Middle frontal gyrus (tissue), 1 donor: ENCODE data around the gene C16orf96.

Experiments used
- DNase-seq: peaks from one replicate; pipeline ENCODE4 v3.0.0-alpha.2; 2015; ENCODE audit warnings: low spot score; ENCODE audit errors: extremely low spot score

The C16orf96 gene

GRCh38 chr16:4525069-4525468 lies 31.1 kb upstream of the C16orf96 start:
- no peak for DNase-seq

- no peak for DNase-seq
These were observed 30.4 kb upstream of the C16orf96 start for GRCh38 chr16:4525634-4526277.

DNA sequence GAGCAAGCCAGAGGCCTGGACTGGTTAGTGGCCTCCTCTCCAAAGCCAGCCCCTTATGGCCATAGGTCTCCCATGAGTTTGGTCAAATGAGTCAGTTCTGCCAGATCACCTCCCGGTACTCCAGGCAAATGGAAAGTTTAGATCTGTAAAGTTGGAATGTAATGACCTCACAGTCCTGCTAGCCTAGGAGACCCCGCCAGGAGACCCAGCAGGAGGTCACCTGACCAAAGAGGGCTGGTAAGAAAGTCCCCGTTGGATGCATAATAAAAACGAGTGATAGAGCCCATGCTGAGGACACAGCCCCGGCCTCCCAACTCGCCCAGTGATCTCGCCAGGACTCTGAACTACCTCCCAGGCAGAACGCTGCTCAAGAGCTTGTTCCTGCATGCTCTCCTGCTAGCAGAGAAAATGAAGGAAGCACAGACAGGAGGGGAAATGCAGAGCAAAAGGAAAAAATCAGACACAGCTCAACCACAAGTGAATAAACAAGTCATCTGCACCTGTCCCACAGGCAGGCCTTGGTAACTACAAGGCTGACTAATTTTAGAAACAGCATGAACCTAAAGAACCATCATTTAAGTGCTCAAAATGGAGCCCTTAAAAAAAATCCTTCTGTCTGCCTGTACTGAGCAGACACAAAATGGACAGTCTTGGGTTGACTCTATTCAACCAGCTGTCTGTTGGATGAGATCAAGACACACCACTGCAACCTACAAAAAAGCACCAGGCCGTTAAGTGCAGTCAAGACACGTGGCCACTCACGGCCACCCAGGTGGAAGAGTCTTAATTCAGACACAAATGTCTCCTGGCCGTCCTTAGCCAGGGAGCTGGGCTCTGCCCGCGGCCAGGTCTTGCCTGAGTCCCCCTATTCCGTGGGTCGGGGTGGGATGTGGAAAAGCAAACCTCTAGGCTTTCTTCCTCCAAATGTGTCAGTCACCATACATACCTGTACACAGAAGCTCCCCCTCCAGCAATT lies 26.8 kb upstream of the C16orf96 start:
- DNase-seq: no peak

GRCh38 chr16:4531811-4532210 lies 24.3 kb upstream of the C16orf96 start:
- DNase-seq: no peak

DNA sequence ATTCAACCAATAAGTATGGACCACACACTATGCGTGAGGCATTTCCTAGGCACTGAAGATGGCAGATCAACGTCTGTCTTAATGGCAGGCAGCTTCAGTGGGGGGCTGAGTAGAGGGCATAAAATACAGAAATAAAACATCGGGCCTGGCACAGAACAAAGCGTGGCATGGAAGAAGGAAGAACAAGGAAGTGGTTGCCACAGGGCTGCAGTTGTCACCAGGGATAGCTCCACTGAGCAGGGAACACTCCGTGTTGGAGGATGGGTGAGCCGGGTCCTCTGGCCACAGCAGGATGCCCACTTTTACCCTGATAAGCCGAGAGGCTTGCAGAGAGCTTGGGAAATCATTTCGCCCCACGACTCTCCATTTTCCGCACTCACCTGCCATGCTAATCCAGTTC lies 23.9 kb upstream of the C16orf96 start:
- no peak for DNase-seq

- no peak for DNase-seq
These were observed 22.6 kb upstream of the C16orf96 start for GRCh38 chr16:4533490-4533889.

- DNase-seq: no peak
These were observed 21.9 kb upstream of the C16orf96 start for GRCh38 chr16:4534151-4534790.

DNA sequence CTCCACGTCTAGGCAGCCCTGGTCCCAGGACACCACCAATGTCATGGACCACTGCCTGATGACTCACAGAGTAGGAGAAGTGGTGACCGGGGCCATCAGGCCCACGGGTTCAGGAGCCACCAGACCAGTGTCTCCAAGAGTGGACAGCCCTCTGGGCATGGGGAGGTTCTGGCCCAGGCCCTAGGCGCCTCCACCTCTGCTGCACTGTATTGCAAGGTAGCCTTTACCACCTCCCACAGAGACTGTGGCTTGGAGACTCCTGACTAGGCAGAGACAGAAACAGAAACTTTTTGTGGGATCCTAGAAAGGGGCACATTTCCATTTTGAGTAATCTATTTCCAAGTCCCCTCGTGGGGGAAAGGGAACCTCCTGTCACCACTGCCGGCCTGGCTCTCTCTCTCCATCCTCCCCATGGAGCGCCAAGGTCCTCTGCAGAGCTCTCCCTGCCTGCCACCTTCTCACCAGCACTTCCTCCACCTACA lies 20.5 kb upstream of the C16orf96 start:
- no peak for DNase-seq

DNA sequence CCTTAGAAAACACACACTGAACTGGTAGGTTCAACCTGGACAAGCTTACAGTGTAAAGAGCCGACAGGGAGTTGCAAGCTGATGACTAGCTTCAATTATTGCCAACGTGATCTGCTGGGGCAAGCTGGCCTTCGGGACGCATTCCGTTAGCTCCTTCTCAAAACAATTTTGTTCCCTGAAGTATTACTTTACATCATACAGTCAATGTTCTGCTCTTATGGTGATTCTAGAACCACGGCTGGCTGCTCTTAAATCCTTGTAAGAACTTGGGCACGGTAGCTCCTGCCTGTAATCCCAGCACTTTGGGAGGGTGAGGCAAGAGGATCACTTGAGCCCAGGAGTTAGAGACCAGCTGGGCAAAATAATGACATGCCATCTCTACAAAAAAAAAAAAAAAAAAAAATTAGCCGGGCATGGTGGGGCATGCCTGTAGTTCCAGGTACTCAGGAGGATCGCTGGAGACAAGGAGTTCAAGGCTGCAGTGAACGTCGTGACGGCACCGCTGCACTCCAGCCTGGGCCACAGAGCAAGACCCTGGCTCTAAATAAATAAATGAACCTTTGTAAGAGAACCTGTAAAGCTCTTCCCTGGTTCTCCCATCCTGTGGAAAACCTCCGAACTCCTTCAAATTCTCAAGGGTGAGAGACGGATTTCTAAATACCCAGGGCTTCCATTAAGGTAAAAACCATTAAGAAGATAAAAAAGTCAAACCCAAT lies 19.6 kb upstream of the C16orf96 start:
- no peak for DNase-seq

GRCh38 chr16:4537376-4538343 lies 18.5 kb upstream of the C16orf96 start:
- no peak for DNase-seq

DNA sequence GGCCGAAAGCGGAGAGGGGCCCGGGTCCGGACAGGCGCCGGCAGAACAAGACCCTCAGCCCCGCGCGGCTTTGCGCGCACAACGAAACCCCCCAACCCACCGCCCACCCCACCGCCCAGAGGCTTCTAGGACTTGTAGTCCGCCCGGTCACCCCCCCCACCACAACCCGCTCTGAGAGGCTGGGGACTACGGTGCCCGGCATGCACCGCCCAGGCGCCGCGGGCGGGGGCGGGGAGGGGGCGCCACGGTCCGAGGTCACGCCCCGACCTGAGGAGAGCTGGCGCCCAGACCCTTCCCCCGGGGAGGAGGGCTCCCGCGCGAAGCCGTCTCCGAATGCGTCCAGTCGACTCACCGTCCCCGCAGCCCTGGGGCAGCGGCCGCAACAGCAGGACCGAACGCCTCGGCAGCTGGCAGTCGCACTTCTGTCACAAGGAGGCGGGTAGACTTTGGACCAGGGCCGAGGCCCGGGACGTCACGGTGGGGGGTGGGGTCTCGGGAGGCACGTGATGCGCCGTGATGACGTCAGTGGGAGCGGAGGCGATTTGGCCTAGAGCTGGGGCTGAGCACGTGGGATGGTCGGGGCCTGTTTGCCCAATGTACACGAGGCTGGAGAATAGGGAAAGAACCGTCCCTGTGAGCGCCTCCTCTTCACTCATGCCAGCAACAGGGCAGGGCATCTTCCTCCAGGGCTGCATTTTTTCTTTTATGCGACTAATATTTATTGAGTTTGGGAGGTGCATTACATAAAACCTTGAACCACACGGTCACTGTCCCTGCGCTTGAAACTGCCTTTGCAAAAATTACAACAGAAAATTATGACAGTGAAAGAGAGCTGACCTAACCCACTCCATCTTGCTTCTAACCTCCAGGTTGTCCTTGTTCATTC lies 17.5 kb upstream of the C16orf96 start, which contains the start of gene CDIP1:
Gene CDIP1 (minus strand): TSS at position 424 of the 886 bp plus-strand sequence. CDS start 24,643 bp downstream, outside the sequence.
- peak; percentile 93 for DNase-seq

DNA sequence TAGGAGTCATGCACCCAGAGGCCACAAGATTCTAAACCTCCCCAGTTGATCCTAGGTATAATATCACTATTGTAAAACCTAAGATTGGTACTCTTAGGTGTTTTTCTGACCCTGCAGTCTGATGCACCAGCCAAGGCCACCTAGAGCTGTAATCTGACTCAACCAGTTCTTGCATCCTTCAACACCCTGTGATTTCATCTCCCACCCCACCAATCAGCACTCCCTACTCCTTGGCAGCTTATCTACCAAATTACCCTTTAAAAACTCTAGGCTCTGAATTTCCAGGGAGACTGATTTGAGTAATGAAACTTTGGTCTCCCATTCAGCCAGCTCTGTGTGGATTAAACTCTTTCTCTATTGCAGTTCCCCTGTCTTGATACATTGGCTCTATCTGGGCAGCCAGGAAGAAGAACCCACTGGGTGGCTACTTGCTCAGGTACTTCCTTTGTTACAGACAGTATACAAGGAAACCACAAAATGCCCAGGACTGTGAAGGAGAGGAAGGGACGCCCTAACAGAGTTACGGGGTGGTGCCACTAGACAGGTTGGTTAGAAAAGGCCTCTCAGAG lies 16.3 kb upstream of the C16orf96 start:
- no peak for DNase-seq

GRCh38 chr16:4544473-4544872 lies 11.7 kb upstream of the C16orf96 start:
- no peak for DNase-seq

DNA sequence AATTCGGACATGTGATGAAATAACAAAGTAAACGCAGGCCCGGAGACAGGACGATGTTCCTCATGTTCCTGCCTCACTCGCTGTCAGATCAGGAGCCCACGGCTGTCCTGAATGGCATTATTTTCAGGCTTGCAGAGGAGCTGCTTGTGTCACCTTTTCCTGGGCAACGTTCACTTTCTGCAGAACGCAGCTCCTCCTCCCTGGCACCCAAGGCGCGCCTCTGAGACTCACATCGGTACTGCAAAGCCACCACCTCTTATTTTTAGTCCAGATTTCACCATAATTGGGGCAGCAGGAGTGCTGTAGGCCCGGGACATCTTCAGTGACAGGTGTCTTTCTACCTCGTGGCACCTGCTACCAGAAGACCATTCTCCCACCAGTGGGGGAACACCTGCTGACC lies 8.0 kb upstream of the C16orf96 start:
- no peak for DNase-seq

GRCh38 chr16:4550591-4550990 lies 5.5 kb upstream of the C16orf96 start:
- no peak for DNase-seq

- no peak for DNase-seq
These were observed 3.6 kb upstream of the C16orf96 start for GRCh38 chr16:4552541-4552940.

DNA sequence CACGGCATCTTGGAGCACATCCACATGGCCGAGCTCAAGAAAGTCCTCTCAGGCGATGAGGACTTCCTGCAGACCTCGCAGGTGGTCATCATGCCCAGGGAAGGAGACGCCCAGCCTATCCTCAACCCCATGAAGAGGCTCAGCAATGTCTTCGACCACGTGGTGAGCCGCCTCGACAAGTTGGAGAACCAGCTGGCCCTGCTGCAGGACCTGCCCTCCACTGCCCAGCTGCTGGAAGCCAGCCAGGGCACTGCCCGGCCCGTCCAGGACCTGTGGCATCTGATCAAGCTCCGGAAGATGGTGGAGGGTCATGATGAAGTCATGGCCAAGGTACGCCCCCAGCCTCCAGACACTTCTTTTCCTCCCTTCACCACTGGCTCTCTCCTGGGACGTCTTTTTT lies 440 bp downstream of the C16orf96 start:
- DNase-seq: no peak

DNA sequence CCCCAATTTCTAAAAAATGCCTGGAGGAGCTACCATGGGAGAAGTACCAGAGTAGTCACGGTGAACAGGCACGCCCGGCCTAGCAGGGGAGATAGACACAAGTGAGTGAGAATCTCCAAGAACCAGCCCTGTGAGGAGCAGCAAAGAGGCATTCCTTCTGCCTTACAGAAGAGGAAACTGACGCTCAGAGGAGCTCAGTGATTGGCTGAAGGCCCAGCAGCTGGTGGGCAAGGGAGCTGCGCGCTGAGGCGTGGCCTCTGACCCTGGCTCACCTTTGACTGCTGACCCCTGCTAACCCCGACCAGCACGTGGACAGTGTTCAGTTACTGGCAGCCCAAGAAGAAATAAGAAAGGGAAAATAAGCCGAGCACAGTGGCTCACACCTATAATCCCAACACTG lies 1.8 kb downstream of the C16orf96 start:
- no peak for DNase-seq

GRCh38 chr16:4561596-4561995 lies 5.5 kb downstream of the C16orf96 start:
- DNase-seq: no peak
